Mesothelial cell of epicardium (in vitro differentiated cells): ENCODE results near the gene SCN3B. TPM values are rescaled to one million over a fixed set of nuclear protein-coding genes. Genes with fewer than 3 reads are reported as not detected.

Experiments
- DNase-seq, 2 experiments: peaks; one replicate each; pipeline ENCODE4 v3.0.0; 2021; ENCODE audit warnings: low spot score in 2 of 2; ENCODE audit not compliant: unreplicated experiment in 2 of 2
- H3K27ac Mint-ChIP-seq: 2 replicates; pipeline ENCODE4 v1.8.0; 2021; ENCODE audit warnings: mixed read lengths
- H3K27me3 Mint-ChIP-seq: 2 replicates; pipeline ENCODE4 v1.8.0; 2021; ENCODE audit warnings: low read depth, mixed read lengths
- H3K36me3 Mint-ChIP-seq: 2 replicates; pipeline ENCODE4 v1.8.0; 2021; ENCODE audit warnings: mixed read lengths
- H3K4me1 Mint-ChIP-seq: 2 replicates; pipeline ENCODE4 v1.8.0; 2021; ENCODE audit warnings: mixed read lengths
- H3K4me3 Mint-ChIP-seq: 2 replicates; pipeline ENCODE4 v1.8.0; 2021; ENCODE audit warnings: mild to moderate bottlenecking, moderate library complexity, mixed read lengths
- H3K9me3 Mint-ChIP-seq: 2 replicates; pipeline ENCODE4 v1.8.0; 2021; ENCODE audit warnings: mixed read lengths
- total RNA-seq: library from RNA; stranded (reverse); gene quantifications from 3 replicates; pipeline ENCODE4 v1.2.1, GENCODE V29; 2021
- TF ChIP-seq, protein P1 (sequence below): fragments of 200-600 bp; sonication (generic); IDR thresholded peaks from one replicate; pipeline ENCODE4 v1.5.0; 2021; ENCODE audit warnings: antibody characterized with exemption; ENCODE audit not compliant: unreplicated experiment

Gene SCN3B
- total RNA-seq, 1 donor from 2014 or later = 0.22 TPM

DNA sequence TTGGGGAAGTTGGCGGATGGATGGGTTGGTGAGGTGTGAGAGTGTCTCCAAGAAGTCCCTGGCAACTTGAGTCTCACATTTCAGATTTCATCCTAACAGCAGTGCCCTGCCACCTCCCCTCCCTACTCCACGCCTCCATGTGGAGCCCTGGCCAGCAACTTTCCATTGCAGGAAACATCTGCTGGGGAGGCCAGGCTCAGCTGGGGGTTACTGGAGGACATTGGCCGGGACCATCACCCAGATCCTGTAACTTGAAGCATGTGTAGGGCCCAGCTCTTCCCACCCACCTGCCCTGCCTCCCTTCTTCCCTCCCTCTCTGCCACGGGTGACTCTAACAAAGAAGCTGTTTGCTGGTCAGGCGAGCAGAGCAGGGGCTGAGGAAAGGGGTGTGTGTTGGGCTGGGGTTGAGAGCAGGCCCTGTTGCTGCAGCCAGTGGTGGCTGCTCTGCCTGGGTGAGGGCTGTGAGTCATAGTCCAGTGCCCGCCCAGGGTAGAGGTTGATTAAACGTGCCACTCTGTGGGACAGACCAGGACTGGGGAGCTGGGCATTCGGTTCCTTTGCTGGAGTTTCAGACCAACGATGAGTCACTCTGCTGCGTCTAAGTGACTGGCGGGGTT, 64.0 kb downstream of the SCN3B start:
- Mint-ChIP-seq H3K27me3 (no peaks in the 10 kb centered on the region), H3K27ac (no peak overlapping the region)

DNA sequence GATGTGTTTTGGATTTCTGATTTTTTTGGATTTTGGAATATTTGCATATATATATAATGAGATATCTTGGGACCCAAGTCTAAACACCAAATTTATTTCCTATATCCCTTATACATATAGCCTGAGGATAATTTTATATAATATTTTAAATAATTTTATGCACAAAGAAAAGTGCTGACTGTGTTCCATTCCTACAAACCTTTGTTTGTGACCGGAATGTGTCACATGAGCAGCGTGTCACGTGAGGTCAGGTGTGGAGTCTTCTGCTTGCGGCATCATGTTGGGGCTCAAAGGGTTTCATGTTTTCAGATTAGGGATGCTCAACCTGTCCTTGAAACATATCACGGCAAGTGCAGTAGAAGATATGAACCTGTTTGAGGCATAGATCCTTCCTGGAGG, 65.6 kb downstream of the SCN3B start:
- Mint-ChIP-seq H3K27ac (no peak overlapping the region), H3K9me3 (no peaks in the 10 kb centered on the region), H3K27me3 (no peaks in the 10 kb centered on the region), H3K4me1 (peaks cover 8% of the 10 kb centered on the region), H3K4me3 (no peak overlapping the region), H3K36me3 (peaks cover 2% of the 10 kb centered on the region)
- TF ChIP-seq, protein P1, sequence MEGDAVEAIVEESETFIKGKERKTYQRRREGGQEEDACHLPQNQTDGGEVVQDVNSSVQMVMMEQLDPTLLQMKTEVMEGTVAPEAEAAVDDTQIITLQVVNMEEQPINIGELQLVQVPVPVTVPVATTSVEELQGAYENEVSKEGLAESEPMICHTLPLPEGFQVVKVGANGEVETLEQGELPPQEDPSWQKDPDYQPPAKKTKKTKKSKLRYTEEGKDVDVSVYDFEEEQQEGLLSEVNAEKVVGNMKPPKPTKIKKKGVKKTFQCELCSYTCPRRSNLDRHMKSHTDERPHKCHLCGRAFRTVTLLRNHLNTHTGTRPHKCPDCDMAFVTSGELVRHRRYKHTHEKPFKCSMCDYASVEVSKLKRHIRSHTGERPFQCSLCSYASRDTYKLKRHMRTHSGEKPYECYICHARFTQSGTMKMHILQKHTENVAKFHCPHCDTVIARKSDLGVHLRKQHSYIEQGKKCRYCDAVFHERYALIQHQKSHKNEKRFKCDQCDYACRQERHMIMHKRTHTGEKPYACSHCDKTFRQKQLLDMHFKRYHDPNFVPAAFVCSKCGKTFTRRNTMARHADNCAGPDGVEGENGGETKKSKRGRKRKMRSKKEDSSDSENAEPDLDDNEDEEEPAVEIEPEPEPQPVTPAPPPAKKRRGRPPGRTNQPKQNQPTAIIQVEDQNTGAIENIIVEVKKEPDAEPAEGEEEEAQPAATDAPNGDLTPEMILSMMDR = no peak
- no peak for DNase-seq

More for the DNA sequence above, 64.0 kb downstream of the SCN3B start:
- H3K4me1 Mint-ChIP-seq = peaks cover 6% of the 10 kb centered on the region
- TF ChIP-seq, protein P1 = no peak
- no peak for DNase-seq
- H3K4me3 Mint-ChIP-seq = no peak overlapping the region
- H3K9me3 Mint-ChIP-seq = no peaks in the 10 kb centered on the region
- H3K36me3 Mint-ChIP-seq = peaks cover 5% of the 10 kb centered on the region

DNA sequence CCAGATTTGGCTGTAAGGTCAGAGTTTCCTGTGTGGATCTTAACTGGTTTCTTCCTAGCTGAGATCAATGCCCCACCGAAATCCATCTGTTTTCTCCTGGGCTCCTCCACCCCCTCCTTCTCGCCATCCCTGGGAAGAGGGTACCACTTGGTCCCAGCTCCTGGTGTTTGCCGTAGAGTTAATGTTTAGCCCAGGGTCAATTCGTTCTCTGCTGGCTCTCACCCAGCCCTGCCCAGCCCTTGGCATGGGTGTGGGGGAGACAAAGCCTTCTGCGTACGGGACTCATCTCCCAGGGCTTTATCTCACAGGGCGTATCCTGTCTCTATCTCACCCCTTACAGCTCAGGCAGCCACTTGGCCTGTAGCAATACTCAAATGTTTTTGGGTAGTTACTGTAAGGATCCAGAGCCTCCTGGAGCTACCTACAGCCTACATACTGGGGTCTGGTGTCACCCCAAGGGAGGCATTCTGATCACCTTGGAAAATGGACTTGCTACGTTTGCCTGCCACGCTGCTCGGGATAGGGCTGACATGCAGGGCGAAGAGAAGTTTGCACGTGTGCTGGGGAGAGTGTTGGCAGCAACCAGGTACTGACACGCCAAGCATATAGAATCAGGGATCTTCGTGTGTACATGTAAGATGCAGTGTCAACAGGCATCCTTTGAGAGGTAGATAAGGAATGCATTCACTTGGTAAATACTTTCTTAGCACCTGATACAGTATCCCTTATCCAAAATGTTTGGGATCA, 66.1 kb downstream of the SCN3B start:
- Mint-ChIP-seq H3K4me1 (peaks cover 8% of the 10 kb centered on the region), H3K4me3 (no peak overlapping the region), H3K27me3 (no peaks in the 10 kb centered on the region), H3K36me3 (peaks cover 2% of the 10 kb centered on the region), H3K27ac (no peak overlapping the region), H3K9me3 (no peaks in the 10 kb centered on the region)
- DNase-seq = no peak
- TF ChIP-seq, protein P1 = no peak

DNA sequence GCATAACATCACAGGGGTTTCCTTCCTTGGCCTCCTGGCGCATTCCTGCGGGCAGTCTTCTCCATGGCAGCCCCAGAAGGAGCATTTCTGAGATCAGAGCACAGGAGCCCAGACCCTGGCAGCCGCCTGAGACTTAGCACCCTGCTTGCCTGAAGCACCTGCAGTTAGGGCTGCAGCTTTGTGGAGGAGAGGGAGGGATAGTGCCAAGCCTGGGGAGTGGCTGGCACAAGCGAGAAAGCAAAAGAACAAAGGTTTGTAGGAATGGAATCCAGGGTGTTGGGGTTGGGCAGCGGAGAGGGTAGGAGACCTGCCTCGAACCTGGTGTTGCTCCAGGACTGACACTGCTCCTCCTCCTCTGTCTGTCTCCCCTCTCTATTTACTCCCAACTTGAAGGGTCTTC, 66.9 kb downstream of the SCN3B start:
- H3K4me3 Mint-ChIP-seq = no peak overlapping the region
- H3K27me3 Mint-ChIP-seq = no peaks in the 10 kb centered on the region
- TF ChIP-seq, protein P1 = no peak
- no peak for DNase-seq
- no peaks in the 10 kb centered on the region for H3K9me3 Mint-ChIP-seq
- H3K36me3 Mint-ChIP-seq = peaks cover 2% of the 10 kb centered on the region
- no peak overlapping the region for H3K27ac Mint-ChIP-seq
- peaks cover 8% of the 10 kb centered on the region for H3K4me1 Mint-ChIP-seq

DNA sequence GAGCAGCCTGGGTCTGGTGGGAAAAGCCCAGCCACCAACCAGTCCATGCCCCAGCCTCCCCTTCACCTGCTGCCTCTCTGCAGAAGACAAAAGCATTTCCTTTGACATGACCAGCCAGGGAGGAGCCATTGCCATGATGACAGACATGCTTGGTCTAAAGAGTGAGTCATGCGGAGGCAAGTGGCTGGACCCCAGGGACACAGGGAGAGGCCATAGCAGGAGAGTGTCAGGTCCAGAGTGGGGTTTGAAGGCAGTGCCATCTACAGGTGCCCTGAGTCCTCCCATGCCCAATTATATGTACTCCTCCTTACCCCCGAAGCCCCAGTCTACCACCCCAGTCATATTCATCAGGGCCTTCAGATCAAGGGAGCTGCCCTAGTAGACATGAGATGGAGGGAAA, 67.4 kb downstream of the SCN3B start:
- Mint-ChIP-seq H3K4me1 (peaks cover 8% of the 10 kb centered on the region), H3K4me3 (no peak overlapping the region), H3K9me3 (no peaks in the 10 kb centered on the region), H3K27me3 (no peaks in the 10 kb centered on the region), H3K27ac (no peak overlapping the region), H3K36me3 (peaks cover 2% of the 10 kb centered on the region)
- no peak for DNase-seq
- TF ChIP-seq, protein P1 = no peak
